Kidney epithelial cell (primary cell): ENCODE results near the gene TLNRD1. TPM values are rescaled to one million over a fixed set of nuclear protein-coding genes. Genes with fewer than 3 reads are reported as not detected.

Experiments used
- DNase-seq: peaks from one replicate; pipeline ENCODE4 v3.0.0-alpha.2; 2010; ENCODE audit warnings: low read depth
- H3K27me3 ChIP-seq: 2 replicates; pipeline ENCODE4 v1.6.0; 2011; ENCODE audit warnings: low read length; ENCODE audit not compliant: control insufficient read depth, insufficient read depth
- H3K36me3 ChIP-seq: 2 replicates; pipeline ENCODE4 v1.5.1; 2011; ENCODE audit warnings: low read length; ENCODE audit not compliant: control insufficient read depth, insufficient read depth
- H3K4me3 ChIP-seq: 2 replicates; pipeline ENCODE4 v1.5.1; 2011; ENCODE audit warnings: low read depth, mild to moderate bottlenecking, control low read depth, low read length
- CTCF ChIP-seq: IDR thresholded peaks from 2 replicates; pipeline ENCODE4 v1.5.1; 2011; ENCODE audit warnings: mild to moderate bottlenecking, moderate library complexity, low read length, control low read depth, inconsistent platforms; ENCODE audit not compliant: insufficient read depth, poor library complexity, severe bottlenecking
- total RNA-seq: library from RNA; depleted of rRNA; stranded (reverse); fragments of >200 nt; gene quantifications from 2 replicates; pipeline ENCODE4 v1.2.3, GENCODE V29; 2015

TLNRD1 gene
- total RNA-seq, 1 donor from 2014 or later = 34.2 TPM

GRCh38 chr15:81023483-81024264 is 23.0 kb downstream of the TLNRD1 start:
- no peak for TF ChIP-seq CTCF
- no peaks in the 10 kb centered on the region for H3K36me3 ChIP-seq
- H3K27me3 ChIP-seq = no peaks in the 10 kb centered on the region
- DNase-seq = no peak
- no peak overlapping the region for H3K4me3 ChIP-seq

- no peak for TF ChIP-seq CTCF
- DNase-seq = no peak
- no peaks in the 10 kb centered on the region for H3K27me3 ChIP-seq
- H3K4me3 ChIP-seq = no peak overlapping the region
- H3K36me3 ChIP-seq = no peaks in the 10 kb centered on the region
Observed at GRCh38 chr15:81024265-81024872, 23.6 kb downstream of the TLNRD1 start.

- no peak for DNase-seq
- no peak overlapping the region for H3K4me3 ChIP-seq
- no peak for TF ChIP-seq CTCF
- H3K27me3 ChIP-seq = no peaks in the 10 kb centered on the region
- H3K36me3 ChIP-seq = no peaks in the 10 kb centered on the region
Observed at GRCh38 chr15:81024936-81025335, 24.2 kb downstream of the TLNRD1 start.

- DNase-seq = no peak
- no peak for TF ChIP-seq CTCF
- H3K4me3 ChIP-seq = no peak overlapping the region
- no peaks in the 10 kb centered on the region for H3K27me3 ChIP-seq
- no peaks in the 10 kb centered on the region for H3K36me3 ChIP-seq
Observed at GRCh38 chr15:81025721-81026370, 25.1 kb downstream of the TLNRD1 start.

- TF ChIP-seq CTCF = no peak
Observed at GRCh38 chr15:81026836-81027599, 26.3 kb downstream of the TLNRD1 start.

More at GRCh38 chr15:81026836-81027599, 26.3 kb downstream of the TLNRD1 start:
- Histone ChIP-seq H3K36me3 (no peaks in the 10 kb centered on the region), H3K27me3 (no peaks in the 10 kb centered on the region), H3K4me3 (no peak overlapping the region)
- DNase-seq = no peak
